HG03175 (cell line): Measurements from ENCODE around the gene CAMK1D.

Experiments used
- ATAC-seq: cut with Tn5 transposase; IDR thresholded peaks from one replicate; pipeline ENCODE4 v1.9.1; 2021; ENCODE audit warnings: mild to moderate bottlenecking, moderate library complexity; ENCODE audit not compliant: unreplicated experiment

CAMK1D gene

GRCh38 chr10:12459762-12460161, 110.4 kb downstream of the CAMK1D start:
- no peak for ATAC-seq

GRCh38 chr10:12463459-12463838, 114.1 kb downstream of the CAMK1D start:
- no peak for ATAC-seq

- no peak for ATAC-seq
Measured at GRCh38 chr10:12465385-12466136, 116.2 kb downstream of the CAMK1D start.

- no peak for ATAC-seq
Measured at GRCh38 chr10:12466704-12467305, 117.5 kb downstream of the CAMK1D start.

- no peak for ATAC-seq
Measured at GRCh38 chr10:12469345-12469744, 120.0 kb downstream of the CAMK1D start.

GRCh38 chr10:12470719-12471118, 121.4 kb downstream of the CAMK1D start:
- no peak for ATAC-seq

- no peak for ATAC-seq
Measured at GRCh38 chr10:12471135-12471534, 121.8 kb downstream of the CAMK1D start.

GRCh38 chr10:12473491-12473890, 124.1 kb downstream of the CAMK1D start:
- no peak for ATAC-seq

- no peak for ATAC-seq
Measured at GRCh38 chr10:12474727-12475412, 125.5 kb downstream of the CAMK1D start.

- ATAC-seq = no peak
Measured at GRCh38 chr10:12476656-12477055, 127.3 kb downstream of the CAMK1D start.

- no peak for ATAC-seq
Measured at GRCh38 chr10:12479437-12479844, 130.1 kb downstream of the CAMK1D start.

GRCh38 chr10:12479924-12480323, 130.6 kb downstream of the CAMK1D start:
- ATAC-seq = no peak

- ATAC-seq = no peak
Measured at GRCh38 chr10:12480440-12480839, 131.1 kb downstream of the CAMK1D start.

GRCh38 chr10:12481924-12482323, 132.6 kb downstream of the CAMK1D start:
- ATAC-seq = no peak

- ATAC-seq = no peak
Measured at GRCh38 chr10:12482587-12482986, 133.2 kb downstream of the CAMK1D start.

- ATAC-seq = peak; percentile 40
Measured at GRCh38 chr10:12484002-12484918, 134.9 kb downstream of the CAMK1D start.

GRCh38 chr10:12484941-12485805, 135.8 kb downstream of the CAMK1D start:
- peak; percentile 79 for ATAC-seq

GRCh38 chr10:12487366-12487765, 138.0 kb downstream of the CAMK1D start:
- ATAC-seq = no peak

GRCh38 chr10:12488626-12489025, 139.3 kb downstream of the CAMK1D start:
- ATAC-seq = no peak

GRCh38 chr10:12489357-12489756, 140.0 kb downstream of the CAMK1D start:
- no peak for ATAC-seq
